ENCODE results near the gene SRGN.

SRGN gene

DNA sequence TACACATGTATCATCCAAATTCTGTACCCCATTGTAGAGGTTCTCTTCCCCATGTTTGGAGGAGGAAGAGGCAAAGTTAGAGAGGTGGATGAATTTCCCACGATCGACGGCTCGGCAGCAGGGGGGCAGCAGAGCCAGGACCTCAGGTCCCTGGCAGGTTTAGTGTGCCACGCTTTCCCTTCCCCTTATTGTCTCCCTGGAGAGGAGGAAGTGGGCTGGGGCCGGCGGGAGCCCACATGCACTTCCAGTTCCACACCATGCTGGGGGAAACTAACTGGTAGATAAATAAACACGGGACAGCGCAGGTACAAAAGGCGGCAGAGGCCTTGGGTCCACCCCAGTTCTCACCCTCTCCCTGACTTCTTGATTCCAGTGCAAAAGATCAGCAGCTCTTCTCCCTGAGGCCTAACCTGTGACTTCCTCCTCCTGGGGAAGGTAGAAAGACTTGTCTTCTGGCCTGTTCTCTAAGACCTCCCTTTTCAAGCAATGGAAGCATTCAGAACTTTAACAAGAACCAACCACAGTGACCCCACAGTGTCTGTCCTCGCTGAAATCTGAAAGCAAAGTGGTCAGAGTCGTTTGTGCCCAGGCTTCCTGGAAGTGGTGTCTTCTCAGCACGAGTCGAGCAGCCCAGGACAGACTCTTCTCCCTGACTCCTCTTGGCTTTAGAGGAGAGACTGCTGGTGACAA lies 30.5 kb upstream of the SRGN start:
- H3K36me3 ChIP-seq (ENCODE audit: control insufficient read depth in 1 of 2, insufficient read depth in 2 of 2, low read depth in 1 of 2, low read length in 2 of 2): no peaks in the 10 kb centered on the region
- H2BK5ac ChIP-seq (ENCODE audit: low read depth, low read length, poor library complexity, severe bottlenecking): peak overlapping the region; percentile 36
- H3K18ac ChIP-seq (ENCODE audit: low read depth in 1 of 2, low read length in 2 of 2): peak overlapping the region in 1 of 2 experiments; percentile 63
- WGBS: 72% methylated on average over 13 of the region's 14 CpGs
- H3K4me2 ChIP-seq (ENCODE audit: low read length, poor library complexity, severe bottlenecking): no peak overlapping the region
- peak overlapping the region; percentile 85 for H2AK5ac ChIP-seq (ENCODE audit: low read length, severe bottlenecking)
- H3K14ac ChIP-seq (ENCODE audit: low read length in 2 of 2): no peak overlapping the region
- no peak overlapping the region for H3K23ac ChIP-seq (ENCODE audit: low read length in 2 of 2)
- no peaks in the 10 kb centered on the region for H3K27me3 ChIP-seq (ENCODE audit: control insufficient read depth in 1 of 2, insufficient read depth in 1 of 2, low read length in 2 of 2)
- H2BK15ac ChIP-seq (ENCODE audit: low read depth, poor library complexity, severe bottlenecking): peak overlapping the region; percentile 54
- H4K91ac ChIP-seq (ENCODE audit: low read length): no peak overlapping the region
- H3K9ac ChIP-seq (ENCODE audit: low read length): peak overlapping the region; percentile 49
- DNase-seq: no peak
- H3K27ac ChIP-seq (ENCODE audit: low read length, poor library complexity, severe bottlenecking): peak overlapping the region; percentile 4
- peak overlapping the region; percentile 45 for H2BK120ac ChIP-seq (ENCODE audit: low read depth, low read length)
- peak overlapping the region in 1 of 2 experiments; percentile 14 for H3K4me3 ChIP-seq (ENCODE audit: insufficient read depth in 1 of 2, low read depth in 1 of 2, low read length in 2 of 2)
- H4K8ac ChIP-seq (ENCODE audit: low read length): no peak overlapping the region
- peaks cover 21% of the 10 kb centered on the region for H3K4me1 ChIP-seq (ENCODE audit: control insufficient read depth, insufficient read depth, low read depth, low read length)
- H2AFZ ChIP-seq (ENCODE audit: low read depth, low read length): peak overlapping the region; percentile 49
- no peaks in the 10 kb centered on the region for H3K9me3 ChIP-seq (ENCODE audit: control insufficient read depth, low read length)
- H3K79me1 ChIP-seq (replicated peaks; ENCODE audit: low read length, poor library complexity, severe bottlenecking): no peaks in the 10 kb centered on the region
- no peak overlapping the region for H2BK12ac ChIP-seq (ENCODE audit: low read length in 2 of 2)
- peak overlapping the region in 1 of 2 experiments; percentile 35 for H3K4ac ChIP-seq (ENCODE audit: low read depth in 1 of 2, low read length in 2 of 2)

DNA sequence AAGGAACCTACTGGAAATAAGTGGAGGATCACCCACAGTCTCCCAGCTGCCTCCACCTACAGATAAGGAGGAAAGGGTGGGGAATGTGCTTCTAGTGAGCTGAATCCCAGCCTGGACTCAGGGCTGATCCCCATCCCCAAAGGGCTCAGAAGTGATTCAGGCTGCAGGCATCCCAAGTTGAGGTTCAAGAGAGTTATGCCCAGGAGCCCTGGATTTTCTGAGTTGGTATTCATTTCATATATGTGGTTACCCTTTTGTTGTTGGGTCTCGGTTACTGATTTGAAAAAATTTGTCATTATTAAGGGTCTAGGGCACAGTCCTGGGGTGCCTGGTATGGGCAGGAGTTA lies 30.0 kb upstream of the SRGN start:
- H3K9me3 ChIP-seq (ENCODE audit: control insufficient read depth, low read length): no peaks in the 10 kb centered on the region
- no peak overlapping the region for H2BK12ac ChIP-seq (ENCODE audit: low read length in 2 of 2)
- H2AFZ ChIP-seq (ENCODE audit: low read depth, low read length): peak overlapping the region; percentile 49
- no peak overlapping the region for H3K23ac ChIP-seq (ENCODE audit: low read length in 2 of 2)
- H4K8ac ChIP-seq (ENCODE audit: low read length): no peak overlapping the region
- H2BK5ac ChIP-seq (ENCODE audit: low read depth, low read length, poor library complexity, severe bottlenecking): no peak overlapping the region
- no peaks in the 10 kb centered on the region for H3K79me1 ChIP-seq (replicated peaks; ENCODE audit: low read length, poor library complexity, severe bottlenecking)
- DNase-seq: no peak
- peak overlapping the region in 1 of 2 experiments; percentile 14 for H3K4me3 ChIP-seq (ENCODE audit: insufficient read depth in 1 of 2, low read depth in 1 of 2, low read length in 2 of 2)
- no peak overlapping the region for H3K4me2 ChIP-seq (ENCODE audit: low read length, poor library complexity, severe bottlenecking)
- no peak overlapping the region for H3K4ac ChIP-seq (ENCODE audit: low read depth in 1 of 2, low read length in 2 of 2)
- H4K91ac ChIP-seq (ENCODE audit: low read length): no peak overlapping the region
- WGBS: 0% methylated on average over 1 of the region's 1 CpG
- no peak overlapping the region for H2BK15ac ChIP-seq (ENCODE audit: low read depth, poor library complexity, severe bottlenecking)
- no peak overlapping the region for H2BK120ac ChIP-seq (ENCODE audit: low read depth, low read length)
- H3K14ac ChIP-seq (ENCODE audit: low read length in 2 of 2): no peak overlapping the region
- no peak overlapping the region for H3K18ac ChIP-seq (ENCODE audit: low read depth in 1 of 2, low read length in 2 of 2)
- H3K36me3 ChIP-seq (ENCODE audit: control insufficient read depth in 1 of 2, insufficient read depth in 2 of 2, low read depth in 1 of 2, low read length in 2 of 2): no peaks in the 10 kb centered on the region
- no peaks in the 10 kb centered on the region for H3K27me3 ChIP-seq (ENCODE audit: control insufficient read depth in 1 of 2, insufficient read depth in 1 of 2, low read length in 2 of 2)
- peak overlapping the region; percentile 4 for H3K27ac ChIP-seq (ENCODE audit: low read length, poor library complexity, severe bottlenecking)
- peaks cover 22% of the 10 kb centered on the region for H3K4me1 ChIP-seq (ENCODE audit: control insufficient read depth, insufficient read depth, low read depth, low read length)
- peak overlapping the region; percentile 85 for H2AK5ac ChIP-seq (ENCODE audit: low read length, severe bottlenecking)
- peak overlapping the region; percentile 49 for H3K9ac ChIP-seq (ENCODE audit: low read length)

DNA sequence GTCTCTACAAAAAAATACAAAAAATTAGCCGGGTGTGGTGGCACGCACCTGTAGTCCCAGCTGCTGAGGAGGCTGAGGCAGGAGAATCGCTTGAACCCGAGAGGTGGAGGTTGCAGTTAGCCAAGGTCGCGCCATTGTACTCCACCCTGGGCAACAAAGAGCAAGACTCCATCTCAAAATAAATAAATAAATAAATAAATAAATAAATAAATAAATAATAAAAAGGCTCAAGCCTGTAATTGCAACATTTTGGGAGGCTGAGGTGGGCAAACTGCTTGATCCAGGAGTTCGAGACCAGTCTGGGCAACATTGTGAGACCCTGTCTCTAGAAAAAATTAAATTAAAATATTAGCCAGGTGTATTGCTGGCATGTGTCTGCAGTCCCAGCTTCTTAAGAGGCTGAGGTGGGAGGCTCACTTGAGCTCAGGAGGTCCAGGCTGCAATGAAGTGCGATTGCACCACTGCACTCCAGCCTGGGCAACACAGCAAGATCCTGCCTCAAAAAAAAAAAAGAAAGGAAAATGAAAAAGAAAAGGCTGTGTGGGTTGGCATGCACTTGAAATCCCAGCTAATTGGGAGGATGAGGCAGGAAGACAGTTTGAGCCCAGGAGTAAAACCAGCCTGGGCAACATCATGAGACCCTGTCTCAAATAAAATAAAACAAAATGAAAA lies 27.6 kb upstream of the SRGN start:
- 97% methylated on average over 5 of the region's 8 CpGs for WGBS
- no peak overlapping the region for H3K9ac ChIP-seq (ENCODE audit: low read length)
- no peak overlapping the region for H2AK5ac ChIP-seq (ENCODE audit: low read length, severe bottlenecking)
- H3K14ac ChIP-seq (ENCODE audit: low read length in 2 of 2): no peak overlapping the region
- no peak overlapping the region for H2BK15ac ChIP-seq (ENCODE audit: low read depth, poor library complexity, severe bottlenecking)
- no peak overlapping the region for H3K18ac ChIP-seq (ENCODE audit: low read depth in 1 of 2, low read length in 2 of 2)
- H3K4me2 ChIP-seq (ENCODE audit: low read length, poor library complexity, severe bottlenecking): no peak overlapping the region
- H3K79me1 ChIP-seq (replicated peaks; ENCODE audit: low read length, poor library complexity, severe bottlenecking): no peaks in the 10 kb centered on the region
- H2BK12ac ChIP-seq (ENCODE audit: low read length in 2 of 2): no peak overlapping the region
- no peak overlapping the region for H4K8ac ChIP-seq (ENCODE audit: low read length)
- H2BK5ac ChIP-seq (ENCODE audit: low read depth, low read length, poor library complexity, severe bottlenecking): peak overlapping the region; percentile 74
- no peak for DNase-seq
- no peak overlapping the region for H3K4ac ChIP-seq (ENCODE audit: low read depth in 1 of 2, low read length in 2 of 2)
- H3K23ac ChIP-seq (ENCODE audit: low read length in 2 of 2): no peak overlapping the region
- H3K9me3 ChIP-seq (ENCODE audit: control insufficient read depth, low read length): no peaks in the 10 kb centered on the region
- no peak overlapping the region for H4K91ac ChIP-seq (ENCODE audit: low read length)
- H3K36me3 ChIP-seq (ENCODE audit: control insufficient read depth in 1 of 2, insufficient read depth in 2 of 2, low read depth in 1 of 2, low read length in 2 of 2): no peaks in the 10 kb centered on the region
- no peak overlapping the region for H2AFZ ChIP-seq (ENCODE audit: low read depth, low read length)
- H3K4me3 ChIP-seq (ENCODE audit: insufficient read depth in 1 of 2, low read depth in 1 of 2, low read length in 2 of 2): no peak overlapping the region
- H3K4me1 ChIP-seq (ENCODE audit: control insufficient read depth, insufficient read depth, low read depth, low read length): peaks cover 23% of the 10 kb centered on the region
- no peak overlapping the region for H2BK120ac ChIP-seq (ENCODE audit: low read depth, low read length)
- no peak overlapping the region for H3K27ac ChIP-seq (ENCODE audit: low read length, poor library complexity, severe bottlenecking)
- no peaks in the 10 kb centered on the region for H3K27me3 ChIP-seq (ENCODE audit: control insufficient read depth in 1 of 2, insufficient read depth in 1 of 2, low read length in 2 of 2)

DNA sequence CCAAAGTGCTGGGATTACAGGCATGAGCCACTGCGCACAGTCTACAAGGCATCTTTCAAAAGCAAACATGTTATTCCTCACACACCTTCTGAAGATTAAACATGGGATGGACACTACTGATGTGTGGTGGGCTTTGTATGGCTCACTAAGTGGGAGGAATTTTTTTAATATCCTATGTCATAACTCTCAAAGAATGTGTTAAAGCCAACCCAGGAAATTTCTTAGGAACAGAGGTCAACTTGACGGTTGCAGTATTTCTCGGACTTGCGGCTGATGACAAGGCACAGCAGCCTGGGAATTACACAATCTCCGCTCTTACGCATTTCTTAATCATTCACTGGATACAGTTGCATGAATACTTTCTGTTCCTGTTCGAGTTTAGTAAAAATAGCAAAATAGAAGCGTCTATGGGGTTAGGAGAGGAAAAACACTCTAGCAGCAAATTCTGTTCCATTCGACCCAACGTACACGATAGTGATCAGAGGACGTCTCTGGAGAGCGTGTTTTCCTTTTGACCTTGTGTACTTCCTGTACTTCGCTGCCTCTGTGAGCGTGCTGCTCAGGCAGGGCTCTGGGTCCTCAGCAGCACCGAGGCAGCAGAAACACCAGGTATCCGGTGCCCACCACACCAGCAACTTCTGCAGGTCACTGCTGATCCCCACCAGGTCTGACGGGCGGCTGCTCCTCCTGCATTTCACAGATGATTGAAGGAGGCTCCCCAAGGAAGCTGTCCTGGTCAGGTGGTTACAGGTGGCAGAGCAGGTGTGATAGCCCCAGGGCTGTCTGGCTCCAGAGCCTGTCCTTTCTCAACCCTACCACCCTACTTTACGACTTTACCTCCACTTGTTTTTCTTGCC lies 26.4 kb upstream of the SRGN start:
- Histone ChIP-seq H4K91ac (ENCODE audit: low read length) (peak overlapping the region; percentile 48), H2AK5ac (ENCODE audit: low read length, severe bottlenecking) (peak overlapping the region; percentile 58), H2BK12ac (ENCODE audit: low read length in 2 of 2) (peak overlapping the region; percentile 7 to 87), H4K8ac (ENCODE audit: low read length) (peak overlapping the region; percentile 30), H3K27ac (ENCODE audit: low read length, poor library complexity, severe bottlenecking) (peak overlapping the region; percentile 87), H3K4ac (ENCODE audit: low read depth in 1 of 2, low read length in 2 of 2) (peak overlapping the region in 1 of 2 experiments; percentile 60), H2BK120ac (ENCODE audit: low read depth, low read length) (peak overlapping the region; percentile 15), H3K23ac (ENCODE audit: low read length in 2 of 2) (peak overlapping the region in 1 of 2 experiments; percentile 0), H3K9ac (ENCODE audit: low read length) (peak overlapping the region; percentile 82), H3K14ac (ENCODE audit: low read length in 2 of 2) (no peak overlapping the region), H3K4me3 (ENCODE audit: insufficient read depth in 1 of 2, low read depth in 1 of 2, low read length in 2 of 2) (peak overlapping the region in 1 of 2 experiments; percentile 63), H3K27me3 (ENCODE audit: control insufficient read depth in 1 of 2, insufficient read depth in 1 of 2, low read length in 2 of 2) (no peaks in the 10 kb centered on the region), H3K9me3 (ENCODE audit: control insufficient read depth, low read length) (no peaks in the 10 kb centered on the region), H3K36me3 (ENCODE audit: control insufficient read depth in 1 of 2, insufficient read depth in 2 of 2, low read depth in 1 of 2, low read length in 2 of 2) (no peaks in the 10 kb centered on the region), H2BK5ac (ENCODE audit: low read depth, low read length, poor library complexity, severe bottlenecking) (peak overlapping the region; percentile 90), H2AFZ (ENCODE audit: low read depth, low read length) (no peak overlapping the region), H3K79me1 (replicated peaks; ENCODE audit: low read length, poor library complexity, severe bottlenecking) (no peaks in the 10 kb centered on the region), H3K18ac (ENCODE audit: low read depth in 1 of 2, low read length in 2 of 2) (peak overlapping the region; percentile 25 to 81), H3K4me1 (ENCODE audit: control insufficient read depth, insufficient read depth, low read depth, low read length) (peaks cover 24% of the 10 kb centered on the region), H3K4me2 (ENCODE audit: low read length, poor library complexity, severe bottlenecking) (peak overlapping the region; percentile 17), H2BK15ac (ENCODE audit: low read depth, poor library complexity, severe bottlenecking) (no peak overlapping the region)
- peak; percentile 99 for DNase-seq
- 29% methylated on average over 16 of the region's 20 CpGs for WGBS
